ENCODE measurements around the gene TMEM132C. TPM values are rescaled to one million over a fixed set of nuclear protein-coding genes. Genes with fewer than 3 reads are reported as not detected.

The TMEM132C gene
- total RNA-seq, result 0.42 and 0.48 TPM in 2 replicates

- H3K4me3 ChIP-seq (ENCODE audit: low read depth, low read length), result no peak within 1 kb of the TSS
Measured at GRCh38 chr12:128267131-128267622, at the start of gene TMEM132C. TSS of gene TMEM132C (plus strand) at chr12:128267170. CDS start at chr12:128267403, 233 bp downstream.

GRCh38 chr12:128224226-128224625 is 42.7 kb upstream of the TMEM132C start:
- Histone ChIP-seq H3K27me3 (ENCODE audit: control insufficient read depth, insufficient read depth, low read length) (no peaks in the 10 kb centered on the region), H3K4me3 (ENCODE audit: low read depth, low read length) (no peak overlapping the region), H3K36me3 (ENCODE audit: control insufficient read depth, insufficient read depth, low read length) (no peaks in the 10 kb centered on the region)
- DNase-seq (ENCODE audit: low read depth), result no peak
- no peak for TF ChIP-seq CTCF (IDR thresholded peaks at IDR 0.05; ENCODE audit: insufficient read depth, low read length, poor library complexity, severe bottlenecking)

More at GRCh38 chr12:128267131-128267622, at the start of gene TMEM132C:
- TF ChIP-seq CTCF (IDR thresholded peaks at IDR 0.05; ENCODE audit: insufficient read depth, low read length, poor library complexity, severe bottlenecking), result no peak
- no peaks in the 10 kb centered on the region for H3K36me3 ChIP-seq (ENCODE audit: control insufficient read depth, insufficient read depth, low read length)
- no peak for DNase-seq (ENCODE audit: low read depth)
- peaks cover 34% of the 10 kb centered on the region for H3K27me3 ChIP-seq (ENCODE audit: control insufficient read depth, insufficient read depth, low read length)

- Histone ChIP-seq H3K4me3 (ENCODE audit: low read depth, low read length) (no peak overlapping the region), H3K36me3 (ENCODE audit: control insufficient read depth, insufficient read depth, low read length) (no peaks in the 10 kb centered on the region), H3K27me3 (ENCODE audit: control insufficient read depth, insufficient read depth, low read length) (no peaks in the 10 kb centered on the region)
- TF ChIP-seq CTCF (IDR thresholded peaks at IDR 0.05; ENCODE audit: insufficient read depth, low read length, poor library complexity, severe bottlenecking), result no peak
- DNase-seq (ENCODE audit: low read depth), result no peak
Measured at GRCh38 chr12:128228581-128228980, 38.4 kb upstream of the TMEM132C start.

DNA sequence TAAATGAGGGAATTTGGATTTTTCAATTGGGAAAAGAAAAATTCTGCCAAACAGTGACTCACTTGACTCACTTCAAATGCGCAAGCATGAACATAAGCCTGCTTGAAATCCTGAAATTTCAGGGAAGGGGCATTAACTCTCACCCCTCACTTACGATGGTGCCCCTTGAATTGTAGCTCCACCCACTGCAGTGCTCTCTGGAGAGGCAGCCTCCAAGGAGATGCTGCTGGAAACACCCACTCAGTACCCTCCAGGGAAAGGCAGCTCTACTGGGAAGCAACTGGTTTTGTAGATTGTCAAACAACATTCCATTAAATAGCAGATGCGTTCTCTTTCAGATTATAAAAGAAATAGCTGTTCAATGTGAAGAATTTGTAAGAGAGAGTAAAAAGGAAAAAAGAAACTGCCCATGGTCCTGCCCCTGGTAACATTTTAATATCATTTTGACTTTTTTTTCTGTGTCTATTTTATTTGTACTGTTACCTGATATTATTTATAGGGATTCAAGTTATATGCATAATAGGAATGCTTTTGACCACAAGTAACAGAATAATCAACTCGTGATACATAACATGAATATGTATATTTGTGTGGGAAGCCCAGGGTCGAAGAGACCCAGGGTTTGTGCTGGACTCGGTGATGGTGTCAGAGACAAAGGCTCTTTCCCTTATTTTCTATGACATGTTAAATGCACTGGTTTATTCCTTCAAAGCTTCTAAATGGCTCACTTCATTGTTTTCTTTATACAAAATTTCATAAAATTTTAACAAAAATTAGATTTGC is 31.1 kb upstream of the TMEM132C start:
- H3K36me3 ChIP-seq (ENCODE audit: control insufficient read depth, insufficient read depth, low read length), result no peaks in the 10 kb centered on the region
- H3K4me3 ChIP-seq (ENCODE audit: low read depth, low read length), result no peak overlapping the region
- H3K27me3 ChIP-seq (ENCODE audit: control insufficient read depth, insufficient read depth, low read length), result no peaks in the 10 kb centered on the region
- TF ChIP-seq CTCF (IDR thresholded peaks at IDR 0.05; ENCODE audit: insufficient read depth, low read length, poor library complexity, severe bottlenecking), result no peak
- no peak for DNase-seq (ENCODE audit: low read depth)

DNA sequence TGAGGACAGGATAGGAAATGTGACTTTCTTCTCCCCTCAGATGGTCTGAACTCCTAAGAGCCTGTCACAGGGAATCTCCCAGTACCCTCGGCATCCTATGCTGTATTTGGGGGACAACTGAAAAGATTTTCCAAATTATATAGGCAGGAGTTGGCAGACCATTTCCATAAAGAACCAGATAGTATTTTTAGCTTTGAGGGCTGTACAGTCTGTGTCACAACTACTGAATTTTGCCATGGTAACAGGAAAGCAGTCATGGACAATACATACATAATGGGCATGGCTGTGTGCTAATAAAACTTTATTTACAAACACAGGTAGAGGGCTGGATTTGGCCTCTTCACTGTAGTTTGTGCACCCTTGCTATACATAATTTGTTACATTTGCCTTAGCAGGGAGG is 30.4 kb upstream of the TMEM132C start:
- no peak for DNase-seq (ENCODE audit: low read depth)
- TF ChIP-seq CTCF (IDR thresholded peaks at IDR 0.05; ENCODE audit: insufficient read depth, low read length, poor library complexity, severe bottlenecking), result no peak

More for the DNA sequence above, 30.4 kb upstream of the TMEM132C start:
- no peaks in the 10 kb centered on the region for H3K36me3 ChIP-seq (ENCODE audit: control insufficient read depth, insufficient read depth, low read length)
- H3K27me3 ChIP-seq (ENCODE audit: control insufficient read depth, insufficient read depth, low read length), result no peaks in the 10 kb centered on the region
- H3K4me3 ChIP-seq (ENCODE audit: low read depth, low read length), result no peak overlapping the region
